ENCODE data around the gene GRIN3B.

GRIN3B gene

DNA sequence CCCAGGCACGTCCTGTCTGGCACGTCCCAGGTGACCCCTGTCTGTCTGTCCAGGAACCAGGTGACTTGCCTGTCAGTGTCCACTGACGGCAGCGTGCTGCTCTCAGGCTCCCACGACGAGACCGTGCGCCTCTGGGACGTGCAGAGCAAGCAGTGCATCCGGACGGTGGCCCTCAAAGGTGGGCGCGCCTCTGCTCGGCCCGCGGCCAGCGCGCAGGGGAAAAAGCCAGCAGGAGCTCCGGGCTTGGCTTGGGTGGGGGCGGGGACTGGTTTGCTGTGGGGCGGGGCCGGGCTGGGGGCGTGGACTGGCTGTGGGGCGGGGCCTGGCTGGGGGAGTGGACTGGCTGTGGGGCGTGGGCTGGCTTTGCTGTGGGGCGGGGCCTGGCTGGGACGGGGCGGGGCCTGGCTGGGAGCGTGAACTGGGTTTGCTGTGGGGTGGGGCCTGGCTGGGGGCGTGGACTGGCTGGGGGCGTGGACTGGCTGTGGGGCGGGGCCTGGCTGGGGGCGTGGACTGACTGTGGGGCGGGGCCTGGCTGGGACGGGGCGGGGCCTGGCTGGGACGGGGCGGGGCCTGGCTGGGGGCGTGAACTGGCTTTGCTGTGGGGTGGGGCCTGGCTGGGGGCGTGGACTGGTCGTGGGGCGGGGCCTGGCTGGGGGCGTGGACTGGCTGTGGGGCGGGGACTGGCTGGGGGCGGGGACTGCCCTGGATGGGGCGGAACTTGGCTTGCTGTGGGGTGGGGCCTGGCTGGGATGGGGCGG, 8.9 kb upstream of the GRIN3B start:
- peak; percentile 81 for DNase-seq (ENCODE audit: low spot score)

DNA sequence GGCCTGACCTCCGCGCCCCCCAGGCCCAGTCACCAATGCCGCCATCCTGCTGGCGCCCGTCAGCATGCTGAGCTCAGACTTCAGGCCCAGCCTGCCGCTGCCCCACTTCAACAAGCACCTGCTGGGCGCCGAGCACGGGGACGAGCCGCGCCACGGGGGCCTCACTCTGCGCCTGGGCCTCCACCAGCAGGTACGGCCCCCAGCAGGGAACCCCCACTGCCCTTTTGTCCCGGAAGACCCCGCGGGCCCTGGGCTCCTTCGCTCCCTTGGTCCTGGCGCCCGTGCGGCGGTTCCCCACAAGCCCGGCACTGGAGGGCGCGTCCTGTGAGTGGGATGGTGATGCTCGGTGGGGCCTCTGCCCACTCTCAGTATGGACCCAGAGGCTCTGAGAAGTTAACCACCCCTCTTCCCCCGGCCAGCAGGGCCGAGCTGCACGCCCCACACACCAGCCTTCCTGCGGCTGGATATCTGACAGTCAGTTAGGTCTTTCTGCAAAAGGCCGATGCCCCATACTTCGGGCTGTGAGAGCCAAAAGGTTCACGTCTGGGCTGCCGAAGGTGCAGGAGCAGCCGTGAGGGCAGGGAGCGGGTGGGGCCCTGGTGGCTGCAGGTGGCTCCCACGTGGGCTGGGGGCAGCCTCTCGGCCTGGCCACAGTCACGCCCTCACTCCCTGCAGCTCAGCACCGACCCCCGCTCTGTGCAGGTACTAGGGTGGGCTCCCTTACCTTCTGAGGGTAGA, 8.1 kb upstream of the GRIN3B start:
- no peak for DNase-seq (ENCODE audit: low spot score)

- no peak for DNase-seq (ENCODE audit: low spot score)
These were observed 7.6 kb upstream of the GRIN3B start for GRCh38 chr19:992670-993055.

DNA sequence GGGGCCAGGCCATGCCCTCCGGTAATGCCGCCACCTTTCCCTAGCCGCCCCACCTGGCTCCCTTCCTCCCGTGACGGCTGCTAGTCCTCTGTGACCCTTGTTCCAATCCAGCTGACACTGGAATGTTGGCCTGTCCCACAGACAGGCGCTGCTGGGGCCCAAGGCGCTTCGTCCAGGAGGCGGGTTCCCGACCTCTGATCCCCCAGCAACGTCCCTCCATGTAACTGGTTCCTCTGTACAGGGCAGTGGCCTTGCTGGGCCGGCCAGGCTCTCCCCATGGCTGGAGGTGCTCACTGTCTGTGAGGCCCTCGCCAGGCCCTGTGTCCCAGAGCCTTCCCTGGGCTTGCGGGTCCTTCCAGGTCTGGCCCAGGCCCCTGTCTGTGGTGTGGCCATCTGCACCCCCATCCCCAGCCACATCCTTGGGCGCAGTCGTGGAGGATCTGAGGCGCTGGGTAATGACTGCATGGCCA, 6.8 kb upstream of the GRIN3B start:
- DNase-seq (ENCODE audit: low spot score): no peak

GRCh38 chr19:993831-994393, 6.3 kb upstream of the GRIN3B start:
- no peak for DNase-seq (ENCODE audit: low spot score)

- no peak for DNase-seq (ENCODE audit: low spot score)
These were observed 5.7 kb upstream of the GRIN3B start for GRCh38 chr19:994516-994915.

- DNase-seq (ENCODE audit: low spot score): no peak
These were observed 5.0 kb upstream of the GRIN3B start for GRCh38 chr19:995051-995827.

- no peak for DNase-seq (ENCODE audit: low spot score)
These were observed 4.0 kb upstream of the GRIN3B start for GRCh38 chr19:996051-996838.

DNA sequence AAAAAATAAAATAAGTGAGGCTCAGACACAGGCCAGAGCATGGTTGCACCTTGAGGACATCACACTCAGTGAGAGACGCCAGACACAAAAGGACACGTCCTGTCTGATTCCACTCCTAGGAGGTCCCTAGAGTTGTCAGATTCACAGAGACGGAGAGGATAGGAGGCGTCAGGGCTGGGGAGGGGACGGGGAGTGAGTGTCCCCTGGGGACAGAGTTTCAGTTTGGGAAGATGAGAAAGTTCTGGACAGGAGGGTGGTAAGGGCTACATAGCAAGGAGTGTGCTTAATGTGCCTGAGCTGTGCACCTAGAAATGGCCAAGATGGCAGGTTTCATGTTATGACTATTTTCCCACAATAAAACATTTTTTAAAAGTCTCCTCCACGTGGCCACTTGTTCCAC, 2.2 kb upstream of the GRIN3B start:
- no peak for DNase-seq (ENCODE audit: low spot score)

DNA sequence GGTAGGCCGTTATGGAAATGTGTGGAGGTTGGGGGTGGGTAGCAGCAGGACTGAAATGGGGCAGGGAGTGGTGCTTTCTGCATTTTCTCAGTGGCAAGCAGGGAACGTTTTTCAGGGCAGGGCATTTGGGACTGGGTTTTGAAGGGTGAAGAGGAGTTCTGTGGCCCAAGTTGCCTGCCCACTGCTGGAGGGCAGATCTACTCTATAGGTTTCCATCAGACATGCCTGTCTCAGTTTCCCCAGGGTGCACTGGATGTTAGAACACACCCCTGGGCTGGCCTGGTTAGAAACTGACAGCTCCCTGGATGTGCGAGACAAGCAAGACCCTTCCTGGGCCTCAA, 870 bp upstream of the GRIN3B start:
- no peak for DNase-seq (ENCODE audit: low spot score)

DNA sequence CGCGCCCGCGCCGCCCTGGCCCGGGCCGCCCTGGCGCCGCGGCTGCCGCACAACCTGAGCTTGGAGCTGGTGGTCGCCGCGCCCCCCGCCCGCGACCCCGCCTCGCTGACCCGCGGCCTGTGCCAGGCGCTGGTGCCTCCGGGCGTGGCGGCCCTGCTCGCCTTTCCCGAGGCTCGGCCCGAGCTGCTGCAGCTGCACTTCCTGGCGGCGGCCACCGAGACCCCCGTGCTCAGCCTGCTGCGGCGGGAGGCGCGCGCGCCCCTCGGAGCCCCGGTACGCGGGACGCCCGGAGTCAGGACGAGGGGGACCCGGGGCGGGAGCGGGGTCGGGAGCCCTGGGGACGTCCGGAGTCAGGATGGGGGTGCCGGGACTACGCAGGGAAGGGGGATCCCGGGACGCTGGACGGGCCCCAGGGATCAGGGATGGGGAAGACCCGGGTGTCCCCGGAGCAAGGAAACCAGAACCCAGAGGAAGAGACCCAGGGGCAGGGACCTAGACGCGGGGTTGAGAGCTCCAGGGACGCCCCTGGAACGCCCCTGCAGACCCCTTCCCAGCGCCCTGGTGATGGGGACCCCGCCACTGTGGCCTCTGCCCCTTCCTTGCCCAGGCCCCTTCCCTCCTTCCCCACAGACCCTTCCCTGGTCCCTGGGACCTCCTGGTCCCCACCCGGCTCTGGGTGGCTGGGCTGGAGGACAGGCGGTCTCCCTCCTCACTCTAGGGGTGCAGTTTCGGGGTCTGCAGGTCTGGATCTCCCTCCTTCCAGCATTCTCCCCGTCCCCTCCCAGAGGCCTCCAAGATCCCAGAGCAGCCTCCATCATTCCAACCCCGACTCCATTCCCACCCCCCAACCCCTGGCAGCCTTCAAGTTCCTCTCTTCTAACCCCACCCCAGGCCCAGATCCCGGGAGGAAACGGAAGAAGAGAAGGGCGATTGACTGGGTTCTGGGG, 645 bp downstream of the GRIN3B start:
- DNase-seq (ENCODE audit: low spot score): no peak

DNA sequence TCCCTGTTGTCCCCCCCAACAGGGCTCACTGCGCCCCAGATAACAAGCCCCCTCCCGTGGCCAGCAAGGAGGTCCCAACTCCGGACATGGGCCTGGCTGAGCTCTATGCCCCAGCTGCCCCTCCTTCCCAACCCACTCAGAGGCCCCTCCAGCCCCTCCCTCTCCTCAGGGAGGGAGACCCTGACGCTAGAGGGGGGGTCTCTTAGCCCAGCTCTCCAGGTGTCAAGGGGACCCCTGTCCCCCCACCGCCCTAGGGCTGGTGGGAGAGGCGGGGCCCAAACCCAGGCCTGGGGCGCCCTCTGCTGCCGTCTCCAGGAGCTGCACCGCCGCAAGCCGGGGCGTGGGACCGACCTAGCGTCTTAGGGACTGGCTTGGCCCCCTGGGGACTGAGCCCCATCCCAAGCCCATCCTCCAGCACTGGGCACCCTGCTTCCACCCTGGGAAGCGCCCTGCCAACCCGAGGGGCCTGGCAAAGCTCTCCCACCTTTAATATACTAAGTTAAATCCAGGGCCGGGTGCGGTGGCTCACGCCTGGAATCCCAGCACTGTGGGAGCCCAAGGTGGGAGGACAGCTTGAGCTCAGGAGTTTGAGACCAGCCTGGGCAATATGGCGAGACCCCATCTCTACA, 1.4 kb downstream of the GRIN3B start:
- peak; percentile 84 for DNase-seq (ENCODE audit: low spot score)

- DNase-seq (ENCODE audit: low spot score): no peak
These were observed 2.4 kb downstream of the GRIN3B start for GRCh38 chr19:1002600-1002999.

DNA sequence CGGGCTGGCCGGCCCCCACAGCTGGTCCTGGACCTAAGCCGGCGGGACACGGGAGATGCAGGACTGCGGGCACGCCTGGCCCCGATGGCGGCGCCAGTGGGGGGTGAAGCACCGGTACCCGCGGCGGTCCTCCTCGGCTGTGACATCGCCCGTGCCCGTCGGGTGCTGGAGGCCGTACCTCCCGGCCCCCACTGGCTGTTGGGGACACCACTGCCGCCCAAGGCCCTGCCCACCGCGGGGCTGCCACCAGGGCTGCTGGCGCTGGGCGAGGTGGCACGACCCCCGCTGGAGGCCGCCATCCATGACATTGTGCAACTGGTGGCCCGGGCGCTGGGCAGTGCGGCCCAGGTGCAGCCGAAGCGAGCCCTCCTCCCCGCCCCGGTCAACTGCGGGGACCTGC, 3.1 kb downstream of the GRIN3B start:
- no peak for DNase-seq (ENCODE audit: low spot score)

GRCh38 chr19:1004204-1004802, 4.1 kb downstream of the GRIN3B start:
- DNase-seq (ENCODE audit: low spot score): no peak

DNA sequence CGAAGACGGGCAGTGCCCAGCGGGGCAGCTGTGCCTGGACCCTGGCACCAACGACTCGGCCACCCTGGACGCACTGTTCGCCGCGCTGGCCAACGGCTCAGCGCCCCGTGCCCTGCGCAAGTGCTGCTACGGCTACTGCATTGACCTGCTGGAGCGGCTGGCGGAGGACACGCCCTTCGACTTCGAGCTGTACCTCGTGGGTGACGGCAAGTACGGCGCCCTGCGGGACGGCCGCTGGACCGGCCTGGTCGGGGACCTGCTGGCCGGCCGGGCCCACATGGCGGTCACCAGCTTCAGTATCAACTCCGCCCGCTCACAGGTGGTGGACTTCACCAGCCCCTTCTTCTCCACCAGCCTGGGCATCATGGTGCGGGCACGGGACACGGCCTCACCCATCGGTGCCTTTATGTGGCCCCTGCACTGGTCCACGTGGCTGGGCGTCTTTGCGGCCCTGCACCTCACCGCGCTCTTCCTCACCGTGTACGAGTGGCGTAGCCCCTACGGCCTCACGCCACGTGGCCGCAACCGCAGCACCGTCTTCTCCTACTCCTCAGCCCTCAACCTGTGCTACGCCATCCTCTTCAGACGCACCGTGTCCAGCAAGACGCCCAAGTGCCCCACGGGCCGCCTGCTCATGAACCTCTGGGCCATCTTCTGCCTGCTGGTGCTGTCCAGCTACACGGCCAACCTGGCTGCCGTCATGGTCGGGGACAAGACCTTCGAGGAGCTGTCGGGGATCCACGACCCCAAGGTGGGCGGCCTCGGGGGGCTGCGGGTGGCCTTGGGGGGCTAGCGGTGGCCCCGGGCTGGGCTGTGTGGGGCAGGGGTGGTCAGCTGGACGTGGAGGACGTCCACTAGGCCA, 4.8 kb downstream of the GRIN3B start:
- DNase-seq (ENCODE audit: low spot score): no peak

- DNase-seq (ENCODE audit: low spot score): no peak
These were observed 6.6 kb downstream of the GRIN3B start for GRCh38 chr19:1006711-1007398.

All from ecto neural progenitor cell (in vitro differentiated cells).